NCI-H2171 treated with DMSO at 0.1 percent for 48 hours (cell line): ENCODE data around the gene GJB6.

Source experiments
- DNase-seq: peaks from one replicate; lab custom pipeline; 2025; lab: John Stamatoyannopoulos, UW

GJB6 gene

DNA sequence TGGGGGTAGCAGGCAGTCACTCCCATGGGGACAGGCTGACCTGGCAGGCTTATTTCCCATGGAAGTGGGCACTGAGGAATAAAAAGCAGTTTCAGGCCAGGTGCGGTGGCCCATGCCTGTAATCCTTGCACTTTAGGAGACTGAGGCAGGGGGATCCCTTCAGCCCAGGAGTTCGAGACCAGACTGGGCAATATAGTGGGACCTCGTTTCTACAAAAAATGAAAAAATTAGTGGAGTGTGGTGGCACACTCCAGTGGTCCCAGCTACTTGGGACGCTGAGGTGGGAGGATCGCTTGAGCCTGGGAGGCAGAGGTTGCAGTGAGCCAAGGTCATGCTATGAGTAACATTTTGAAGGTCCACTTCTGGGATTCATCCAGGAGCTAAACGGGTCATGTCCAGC is 45.3 kb downstream of the GJB6 start:
- no peak for DNase-seq

GRCh38 chr13:20185366-20186056 is 46.6 kb downstream of the GJB6 start:
- peak; percentile 50 for DNase-seq

- peak; percentile 44 for DNase-seq
These were observed 49.8 kb downstream of the GJB6 start for GRCh38 chr13:20182231-20182846.

- DNase-seq = no peak
These were observed 50.9 kb downstream of the GJB6 start for GRCh38 chr13:20181188-20181587.

DNA sequence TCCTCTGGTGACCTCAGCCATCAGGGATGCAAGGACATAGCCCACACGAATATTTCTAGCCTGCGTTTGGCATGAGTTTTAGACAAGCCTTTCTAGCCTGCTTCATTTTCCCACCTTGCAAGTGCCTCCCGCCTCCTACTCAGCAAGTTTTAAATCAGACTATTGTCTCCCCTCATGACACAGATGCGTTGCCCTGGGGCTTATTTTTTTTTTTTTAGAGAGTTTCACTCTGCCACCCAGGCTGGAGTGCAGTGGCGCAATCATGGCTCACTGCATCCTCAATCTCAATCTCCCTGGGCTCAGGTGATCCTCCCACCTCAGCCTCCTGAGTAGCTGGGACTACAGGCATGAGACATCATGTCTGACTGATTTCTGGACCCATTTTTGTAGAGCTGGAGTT is 54.0 kb downstream of the GJB6 start:
- no peak for DNase-seq

DNA sequence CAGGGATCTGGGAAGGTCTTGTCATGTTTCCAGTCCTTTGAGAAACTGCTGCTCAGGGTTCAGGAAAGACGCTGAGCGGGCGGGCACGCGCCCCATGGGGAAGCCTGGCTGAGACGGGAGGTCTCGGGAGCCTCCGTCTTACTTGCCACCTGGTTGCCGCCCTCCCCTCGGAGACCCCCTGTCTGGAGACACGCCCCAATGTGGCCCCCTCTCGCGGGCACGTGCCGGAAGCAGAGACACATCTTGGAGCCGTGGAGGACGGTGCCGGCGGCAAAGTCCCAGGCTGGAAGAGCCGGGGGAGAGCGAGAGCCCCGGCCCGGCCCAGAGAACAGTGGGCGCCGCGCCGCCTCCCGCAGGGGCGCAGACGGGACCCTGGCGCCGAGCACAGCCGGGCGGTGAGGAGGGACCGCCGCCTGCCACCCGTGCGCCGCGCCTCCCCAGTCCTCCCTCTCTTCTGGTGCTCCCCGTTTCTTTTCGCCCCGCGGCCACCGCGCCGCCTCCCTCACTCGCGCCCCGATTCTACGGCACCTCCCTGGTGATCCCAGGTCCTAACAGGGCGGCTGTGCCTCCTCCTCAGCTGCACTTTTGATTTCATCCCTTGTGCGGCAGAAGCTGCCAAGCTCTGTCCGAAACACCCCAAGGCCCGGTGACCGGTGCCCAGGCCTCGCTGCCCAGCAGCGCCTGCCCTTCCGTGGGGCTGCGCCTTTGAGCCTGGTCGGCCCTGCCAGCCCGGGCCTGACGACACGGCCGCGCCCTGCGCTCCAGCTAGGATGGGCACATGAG is 54.9 kb downstream of the GJB6 start:
- no peak for DNase-seq

GRCh38 chr13:20175907-20176652 is 56.0 kb downstream of the GJB6 start:
- no peak for DNase-seq

GRCh38 chr13:20175406-20175794 is 56.7 kb downstream of the GJB6 start:
- DNase-seq = no peak

GRCh38 chr13:20174656-20175405 is 57.3 kb downstream of the GJB6 start:
- no peak for DNase-seq

DNA sequence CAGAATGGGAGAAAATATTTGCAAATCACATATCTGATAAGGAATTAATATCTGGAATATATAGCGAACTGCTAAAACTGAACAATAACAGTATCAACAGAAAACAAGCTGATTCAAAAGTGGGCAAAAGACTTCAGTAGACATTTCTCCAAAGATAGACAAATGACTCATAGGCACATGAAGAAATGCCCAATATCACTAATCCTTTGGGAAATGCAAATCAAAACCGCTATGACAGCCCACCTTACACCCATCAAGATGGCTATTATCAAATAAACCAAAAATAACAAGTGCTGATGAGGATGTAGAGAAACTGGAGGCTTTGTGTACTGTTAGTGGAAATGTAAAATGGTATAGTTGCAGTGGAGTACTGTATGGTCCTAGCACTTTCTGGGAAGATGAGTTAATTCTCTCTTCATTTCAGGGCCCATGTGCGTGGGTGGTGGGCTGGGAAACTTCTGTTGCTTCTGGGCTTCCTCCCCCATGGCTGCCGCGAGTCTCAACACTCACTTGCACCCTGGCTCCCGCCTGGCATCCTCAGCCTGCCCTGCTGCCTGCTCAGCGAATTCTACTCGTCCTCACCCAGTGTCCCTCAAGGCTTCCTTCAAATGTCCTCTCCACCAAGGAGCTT is 58.9 kb downstream of the GJB6 start:
- no peak for DNase-seq
